HFFc6 (cell line): ENCODE results near the gene ZNF689. TPM values are rescaled to one million over a fixed set of nuclear protein-coding genes. Genes with fewer than 3 reads are reported as not detected.

Experiments used
- DNase-seq: peaks from one replicate; pipeline ENCODE4 v3.0.0-alpha.2; 2018
- H3K27ac Mint-ChIP-seq: 2 replicates; pipeline ENCODE4 v1.8.0; 2020; ENCODE audit warnings: mild to moderate bottlenecking, mixed read lengths
- H3K27me3 Mint-ChIP-seq: 2 replicates; pipeline ENCODE4 v1.8.0; 2021; ENCODE audit warnings: mild to moderate bottlenecking, moderate library complexity, mixed read lengths; ENCODE audit not compliant: insufficient read depth
- H3K36me3 Mint-ChIP-seq: 2 replicates; pipeline ENCODE4 v1.8.0; 2021; ENCODE audit warnings: low read depth, mixed read lengths
- H3K4me1 Mint-ChIP-seq: 2 replicates; pipeline ENCODE4 v1.8.0; 2020; ENCODE audit warnings: low read depth, mixed read lengths
- H3K4me3 Mint-ChIP-seq: 2 replicates; pipeline ENCODE4 v1.8.0; 2020; ENCODE audit warnings: mild to moderate bottlenecking, moderate library complexity, mixed read lengths
- H3K9me3 Mint-ChIP-seq: 2 replicates; pipeline ENCODE4 v1.8.0; 2020; ENCODE audit warnings: mild to moderate bottlenecking, mixed read lengths
- CTCF ChIP-seq: fragments of 200-600 bp; sonication (generic); IDR thresholded peaks from 2 replicates; pipeline ENCODE4 v1.5.0; 2021; ENCODE audit warnings: antibody characterized with exemption, mild to moderate bottlenecking
- total RNA-seq, 6 experiments: library from RNA; stranded (reverse); fragmentation: NEBNext Ultra II Directional; extraction: Animal tissue kit (Norgen Biotek cat#: 25700); gene quantifications; 2 replicates in 1 of 6; 3 replicates in 5 of 6; pipeline ENCODE4 v1.2.3, GENCODE V29; 2021

Gene ZNF689
- total RNA-seq, 6 experiments from 2014 or later = 6.9 to 8.7 (median 7.5) TPM

- Mint-ChIP-seq H3K27me3 (peaks cover 4% of the 10 kb centered on the region), H3K4me1 (peaks cover 15% of the 10 kb centered on the region), H3K27ac (peak overlapping the region; percentile 64), H3K9me3 (no peaks in the 10 kb centered on the region), H3K36me3 (no peaks in the 10 kb centered on the region), H3K4me3 (no peak overlapping the region)
- DNase-seq = peak; percentile 70
- no peak for TF ChIP-seq CTCF
These were observed 42.1 kb downstream of the ZNF689 start for GRCh38 chr16:30567991-30568638.

GRCh38 chr16:30567160-30567990, 42.8 kb downstream of the ZNF689 start:
- TF ChIP-seq CTCF = no peak
- no peaks in the 10 kb centered on the region for H3K9me3 Mint-ChIP-seq
- peak overlapping the region; percentile 64; the same call in 1 of the 2 replicates for H3K27ac Mint-ChIP-seq
- no peak for DNase-seq
- no peak overlapping the region for H3K4me3 Mint-ChIP-seq
- peaks cover 4% of the 10 kb centered on the region for H3K27me3 Mint-ChIP-seq
- H3K4me1 Mint-ChIP-seq = peaks cover 11% of the 10 kb centered on the region
- H3K36me3 Mint-ChIP-seq = no peaks in the 10 kb centered on the region

GRCh38 chr16:30566531-30566930, 43.7 kb downstream of the ZNF689 start:
- H3K9me3 Mint-ChIP-seq = no peaks in the 10 kb centered on the region
- TF ChIP-seq CTCF = no peak
- H3K36me3 Mint-ChIP-seq = no peaks in the 10 kb centered on the region
- no peak overlapping the region for H3K4me3 Mint-ChIP-seq
- DNase-seq = no peak
- no peak overlapping the region for H3K27ac Mint-ChIP-seq
- peaks cover 7% of the 10 kb centered on the region for H3K4me1 Mint-ChIP-seq
- peaks cover 4% of the 10 kb centered on the region for H3K27me3 Mint-ChIP-seq

- H3K4me3 Mint-ChIP-seq = no peak overlapping the region
- H3K27ac Mint-ChIP-seq = no peak overlapping the region
- TF ChIP-seq CTCF = no peak
- H3K36me3 Mint-ChIP-seq = no peaks in the 10 kb centered on the region
- no peak for DNase-seq
- H3K9me3 Mint-ChIP-seq = no peaks in the 10 kb centered on the region
- peaks cover 4% of the 10 kb centered on the region for H3K27me3 Mint-ChIP-seq
- H3K4me1 Mint-ChIP-seq = peaks cover 7% of the 10 kb centered on the region
These were observed 44.2 kb downstream of the ZNF689 start for GRCh38 chr16:30565984-30566383.

- Mint-ChIP-seq H3K36me3 (no peaks in the 10 kb centered on the region), H3K27me3 (peaks cover 4% of the 10 kb centered on the region), H3K9me3 (no peaks in the 10 kb centered on the region)
These were observed 44.7 kb downstream of the ZNF689 start for GRCh38 chr16:30565526-30565925.

More at GRCh38 chr16:30565526-30565925, 44.7 kb downstream of the ZNF689 start:
- no peak for DNase-seq
- Mint-ChIP-seq H3K4me3 (no peak overlapping the region), H3K27ac (no peak overlapping the region), H3K4me1 (peaks cover 7% of the 10 kb centered on the region)
- no peak for TF ChIP-seq CTCF
